Measurements from ENCODE around the gene PIEZO2.

The PIEZO2 gene

DNA sequence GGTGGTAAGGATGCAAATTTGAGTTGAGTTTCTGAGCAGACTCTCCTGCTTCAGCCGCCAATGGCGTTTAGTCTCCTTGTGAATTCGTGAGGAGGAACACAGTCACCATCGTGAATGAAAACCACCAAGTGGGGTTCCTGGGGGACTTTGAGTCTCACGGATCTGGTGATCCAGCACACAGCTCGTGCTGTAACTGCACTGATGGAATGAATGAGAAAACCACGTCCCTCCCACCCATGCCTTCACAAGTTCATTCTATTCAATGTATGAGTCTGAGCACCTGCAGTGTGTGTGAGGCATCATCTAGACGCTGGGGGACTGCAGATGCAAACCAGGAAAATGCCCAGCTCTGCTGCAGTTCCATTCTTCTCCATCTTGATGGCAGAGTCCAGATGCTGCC, 127.9 kb downstream of the PIEZO2 start:
- no peak for DNase-seq

DNA sequence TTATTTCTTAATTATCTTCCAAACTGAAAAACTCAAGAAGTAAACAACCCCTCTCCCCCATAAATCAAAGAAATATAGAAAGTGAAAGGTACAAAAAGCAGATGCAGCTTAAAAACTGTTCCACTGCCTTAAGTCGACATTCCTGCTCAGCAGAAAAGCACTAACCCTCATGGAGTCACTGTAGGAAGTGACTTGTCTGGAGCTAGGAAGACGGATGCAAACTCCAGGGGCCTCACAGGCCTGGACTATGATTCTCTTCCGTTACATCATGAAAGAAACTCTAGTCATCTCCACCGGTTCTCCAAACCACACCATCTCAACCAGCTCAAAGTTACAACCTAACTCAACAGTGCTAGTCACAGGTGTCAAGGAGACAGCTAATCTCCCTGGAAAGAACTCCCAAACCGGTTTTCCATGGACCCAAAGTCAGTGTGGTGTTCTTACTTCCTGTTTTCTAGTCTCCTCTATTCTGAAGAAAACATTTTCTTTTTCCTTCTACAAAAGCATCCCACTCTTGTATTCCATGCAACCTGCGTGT, 128.4 kb downstream of the PIEZO2 start:
- no peak for DNase-seq

DNA sequence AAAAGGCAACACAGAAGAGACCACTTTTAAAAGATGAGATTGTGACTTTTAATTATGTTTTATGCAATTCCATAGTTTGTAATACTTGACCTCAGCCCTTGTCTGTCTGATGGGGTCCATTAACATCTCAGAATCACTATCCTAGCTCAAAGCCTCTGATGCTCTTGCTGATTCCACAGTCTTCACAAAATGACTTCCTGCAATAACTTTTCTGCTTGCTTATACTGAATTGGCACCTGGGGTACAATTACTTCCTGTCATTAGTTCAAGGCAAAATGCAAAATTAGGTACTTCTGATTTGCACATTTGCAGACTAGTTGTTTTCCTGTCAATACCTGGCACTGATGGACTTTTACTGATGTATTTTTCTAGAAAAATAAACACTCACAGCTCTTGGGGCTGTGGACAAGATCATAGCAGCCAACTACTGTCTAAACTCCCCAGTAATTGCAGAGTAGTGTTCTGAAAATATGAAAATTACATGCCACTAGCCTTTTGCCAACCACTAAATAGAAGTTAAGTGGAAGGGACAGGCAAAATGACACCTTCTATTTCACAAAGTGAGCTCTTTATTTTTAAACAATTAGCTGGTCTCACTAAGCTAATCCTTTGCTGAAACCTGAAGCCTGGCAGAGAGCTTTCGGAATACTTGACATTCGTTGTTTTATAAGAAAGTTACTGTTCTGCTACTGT, 129.1 kb downstream of the PIEZO2 start:
- no peak for DNase-seq

DNA sequence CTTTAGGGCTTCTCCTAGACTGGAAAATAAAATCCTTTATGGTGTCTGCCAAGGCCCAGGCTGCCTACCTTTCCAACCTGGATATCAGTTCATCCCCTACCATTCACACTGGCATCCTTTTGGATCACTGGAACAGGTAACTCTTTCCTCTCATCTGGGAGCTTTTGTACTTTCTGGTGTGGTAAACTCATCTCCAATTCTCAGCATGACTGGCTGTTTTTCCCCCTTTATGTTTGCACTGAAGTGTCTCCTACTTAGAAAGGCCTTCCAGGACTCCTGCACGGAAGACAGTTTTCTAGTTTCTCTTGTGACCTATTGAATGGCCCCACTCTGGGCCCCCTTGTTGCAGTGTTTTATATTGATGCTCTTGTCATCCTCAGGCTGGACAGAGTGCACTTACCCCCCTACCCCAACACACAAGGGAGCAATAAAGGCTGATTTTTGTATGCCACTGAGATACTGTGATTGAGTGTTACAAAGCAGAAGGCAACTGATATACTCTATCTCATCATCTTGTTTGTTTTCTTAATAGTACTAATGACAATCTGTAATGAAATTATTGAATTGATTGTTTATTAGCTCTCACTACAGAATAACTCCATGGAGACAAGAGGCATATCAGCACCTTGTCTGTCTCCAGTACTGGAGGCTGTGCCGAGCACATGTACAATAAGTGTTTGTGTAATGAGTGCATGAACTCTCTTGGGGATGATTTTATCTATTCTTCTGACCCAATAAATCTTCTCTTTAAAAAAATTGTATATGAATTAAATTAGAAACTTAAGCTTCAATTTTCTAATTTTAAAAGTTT, 129.9 kb downstream of the PIEZO2 start:
- DNase-seq: no peak

DNA sequence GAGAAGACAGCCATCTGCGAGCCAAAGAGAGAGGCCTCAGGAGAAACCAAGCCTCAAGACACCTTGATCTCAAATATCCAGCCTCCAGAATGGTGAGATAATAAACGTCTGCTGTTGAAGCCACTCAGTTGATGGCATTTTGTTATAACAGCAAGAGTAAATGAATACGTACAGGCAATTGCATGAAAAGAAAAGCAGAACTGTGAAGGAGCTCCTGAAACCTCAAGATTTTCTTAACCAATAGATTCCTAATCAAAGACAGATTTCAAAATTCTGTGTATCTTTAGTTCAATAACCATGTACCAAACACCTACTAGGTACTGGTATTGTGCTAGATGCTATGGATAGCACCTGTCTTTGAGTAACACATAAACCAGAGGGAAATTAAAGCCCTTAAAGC, 139.5 kb downstream of the PIEZO2 start:
- no peak for DNase-seq

DNA sequence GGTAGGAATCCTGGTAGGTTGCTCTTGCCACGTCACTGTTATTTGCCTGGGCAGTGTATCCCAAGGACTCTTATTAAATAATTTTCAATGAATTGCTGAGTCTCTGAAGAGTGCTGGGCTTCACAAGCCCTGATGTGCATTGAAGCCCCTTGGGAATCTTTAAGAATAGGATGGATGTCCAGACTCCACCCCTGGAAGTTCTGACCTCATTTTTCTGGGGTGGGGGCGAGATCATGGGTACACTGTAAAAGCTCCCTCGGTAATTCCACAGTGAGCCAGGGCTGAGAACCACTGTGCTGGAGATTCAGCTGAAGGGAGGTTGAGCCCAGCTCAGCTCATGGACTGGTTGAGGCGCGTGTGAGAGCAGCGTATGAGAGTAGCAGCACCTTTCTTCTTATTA, 140.2 kb downstream of the PIEZO2 start:
- no peak for DNase-seq

DNA sequence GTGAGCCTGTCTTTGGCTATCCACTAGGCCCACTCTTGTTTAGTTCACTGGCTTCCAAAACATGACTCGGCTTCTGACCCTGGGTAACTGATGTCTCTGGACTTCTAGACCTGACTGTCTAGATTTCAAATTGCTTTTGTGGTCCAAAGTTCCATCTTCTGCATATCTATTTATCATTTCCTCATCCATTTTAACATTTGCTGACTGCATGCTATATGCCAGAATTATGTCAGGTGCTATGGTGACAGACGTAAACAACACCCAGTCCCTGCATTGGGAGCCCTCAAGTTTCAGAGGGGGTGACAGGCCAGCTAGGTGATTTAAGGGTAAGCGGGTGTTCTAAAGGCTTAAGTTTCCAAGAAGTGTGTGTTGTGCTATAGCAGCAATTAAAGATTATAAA, 140.9 kb downstream of the PIEZO2 start:
- DNase-seq: no peak

DNA sequence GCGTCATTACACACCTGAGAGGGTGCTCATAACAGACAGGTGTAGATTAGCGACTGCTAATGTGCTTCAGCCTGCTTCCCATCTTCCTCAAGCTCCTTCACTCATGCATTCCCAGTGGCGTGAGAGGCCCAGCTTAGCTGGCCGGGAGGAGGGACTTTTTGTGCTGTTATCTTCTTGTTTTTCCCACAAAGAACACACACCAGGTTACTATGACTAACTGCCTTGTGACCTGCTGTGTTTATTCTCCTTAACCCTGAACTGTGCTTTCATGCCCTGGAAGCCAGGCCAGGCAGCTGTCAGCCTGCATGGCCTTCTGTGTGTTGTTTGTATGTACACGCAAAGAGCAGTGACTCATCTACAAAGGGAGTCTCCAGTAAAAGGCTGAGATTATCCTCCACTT, 143.8 kb downstream of the PIEZO2 start:
- no peak for DNase-seq

DNA sequence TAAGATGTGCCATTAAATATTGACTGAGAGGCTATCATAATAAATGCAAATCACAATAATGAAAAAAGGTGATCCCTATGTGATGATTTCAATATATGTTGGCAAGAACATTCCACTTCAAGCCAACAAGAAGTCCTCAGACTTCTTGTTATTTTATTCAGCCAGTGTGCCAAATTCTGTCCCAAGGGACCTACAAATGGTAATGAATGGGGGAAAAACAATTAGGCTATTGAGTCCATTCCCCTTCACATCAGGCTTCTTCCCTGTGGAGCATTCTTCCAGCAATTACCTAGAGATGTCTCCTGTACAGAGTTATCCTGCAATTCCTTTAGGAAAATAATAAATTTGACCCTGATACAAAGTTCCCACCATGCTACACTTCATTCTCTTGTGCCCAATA, 144.4 kb downstream of the PIEZO2 start:
- no peak for DNase-seq

DNA sequence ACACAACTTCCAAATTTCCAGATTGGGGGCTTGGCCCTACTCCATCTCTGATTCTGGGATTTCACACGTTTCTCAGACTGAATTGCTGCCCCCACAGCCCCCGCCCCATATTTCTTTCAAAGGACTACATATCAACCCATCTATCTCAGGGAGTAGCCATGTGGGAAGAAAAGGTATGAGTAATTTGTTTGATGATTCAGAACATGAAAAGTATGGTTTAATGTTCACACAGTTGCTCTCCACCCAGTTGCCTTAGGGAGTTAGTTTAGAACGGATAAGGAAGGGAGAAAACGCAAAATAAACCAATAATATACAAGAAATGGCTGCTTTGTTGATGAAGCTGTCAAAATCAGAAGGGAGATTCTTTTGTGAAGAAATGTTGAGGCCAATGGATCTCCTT, 145.1 kb downstream of the PIEZO2 start:
- no peak for DNase-seq

DNA sequence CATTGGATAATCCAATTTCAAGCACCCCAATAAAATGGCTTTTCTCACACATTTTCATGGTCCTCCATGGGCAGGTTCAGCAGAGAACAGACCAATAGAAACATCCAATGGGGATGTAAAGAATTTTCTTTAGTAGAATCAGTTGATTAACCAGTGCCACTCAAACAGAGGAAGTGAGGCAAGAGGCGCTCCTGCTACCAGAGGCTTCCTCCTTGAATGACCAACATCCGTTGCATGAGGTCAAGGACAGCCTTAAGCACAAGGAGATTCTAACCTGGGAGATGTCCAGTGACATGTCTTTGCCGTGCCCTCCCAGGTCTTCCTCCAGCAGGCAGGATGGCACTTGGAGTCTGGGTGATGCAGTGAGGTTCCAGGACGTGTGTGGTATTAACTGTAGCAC, 146.6 kb downstream of the PIEZO2 start:
- DNase-seq: no peak

DNA sequence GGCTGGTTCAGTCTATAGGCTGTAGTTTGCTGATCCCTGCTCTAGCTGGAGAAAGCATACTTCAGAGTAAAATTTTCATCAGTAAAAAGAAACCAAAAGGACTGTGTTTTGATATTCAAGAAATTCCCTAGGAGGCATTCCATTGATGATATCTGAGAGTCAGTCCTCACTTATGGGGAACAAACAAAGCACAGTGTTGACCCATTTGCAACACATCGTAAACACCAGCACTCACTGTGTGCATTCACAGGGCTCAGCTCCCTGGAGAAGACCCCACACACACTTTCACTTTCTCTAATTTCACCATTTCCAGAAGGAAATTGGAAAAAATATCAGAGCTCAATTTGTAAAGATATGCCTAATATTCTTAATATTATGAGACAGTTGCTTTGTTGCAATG, 147.1 kb downstream of the PIEZO2 start:
- no peak for DNase-seq

DNA sequence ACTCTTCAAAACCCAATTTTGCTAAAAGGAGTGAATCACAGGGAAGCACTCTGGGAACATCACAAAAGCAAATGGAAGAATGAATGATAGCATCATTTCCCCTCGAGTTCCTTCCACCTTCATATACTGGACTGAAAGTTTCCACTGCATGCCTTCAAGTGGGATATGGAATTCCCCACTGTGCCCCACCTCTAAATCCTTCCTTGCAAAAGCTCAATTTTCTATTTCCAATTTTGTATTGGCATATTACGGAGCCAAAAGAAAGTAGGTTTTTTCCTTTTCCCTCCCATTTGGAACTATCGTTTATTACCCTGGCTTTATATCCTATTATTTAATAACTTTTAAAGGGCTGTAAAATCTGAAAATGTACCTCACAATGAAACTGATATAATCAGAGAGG, 149.3 kb downstream of the PIEZO2 start:
- DNase-seq: no peak

DNA sequence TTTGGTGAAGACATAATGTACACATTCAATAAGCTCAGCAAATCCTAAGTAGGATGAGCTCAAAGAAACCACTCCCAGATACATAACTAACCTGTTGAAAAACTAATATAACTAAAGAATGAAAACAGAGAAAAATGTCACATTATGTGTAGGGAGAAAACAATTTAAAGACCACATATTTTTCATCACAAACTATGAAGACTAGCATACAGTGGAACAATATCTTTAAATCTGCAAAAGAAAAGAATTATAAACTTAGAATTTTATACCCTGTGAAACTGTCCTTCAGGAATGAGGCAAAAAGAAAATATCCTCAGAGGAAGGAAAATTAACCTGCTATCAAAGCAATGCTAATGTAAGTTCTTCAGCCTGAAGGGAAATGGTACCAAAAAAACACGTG, 151.5 kb downstream of the PIEZO2 start:
- no peak for DNase-seq

DNA sequence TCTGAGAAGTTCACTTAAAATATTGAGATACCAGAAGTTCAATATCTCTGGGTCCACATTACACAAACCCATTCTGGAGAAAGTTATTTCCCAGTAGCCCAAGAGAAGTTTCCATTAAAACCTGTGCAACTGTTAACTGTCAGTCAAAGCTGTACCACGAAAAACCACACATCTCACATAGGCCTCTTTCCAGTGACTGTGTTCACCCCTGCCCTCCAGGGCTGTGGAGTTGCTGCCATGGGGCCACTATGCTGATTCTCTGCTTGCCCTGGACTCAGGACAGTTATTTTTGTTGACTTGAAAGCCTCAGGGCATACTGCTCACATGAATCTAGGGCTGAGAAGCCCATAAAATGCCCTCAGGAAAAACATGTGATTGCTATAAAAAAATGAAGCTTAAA, 153.8 kb downstream of the PIEZO2 start:
- DNase-seq: no peak

DNA sequence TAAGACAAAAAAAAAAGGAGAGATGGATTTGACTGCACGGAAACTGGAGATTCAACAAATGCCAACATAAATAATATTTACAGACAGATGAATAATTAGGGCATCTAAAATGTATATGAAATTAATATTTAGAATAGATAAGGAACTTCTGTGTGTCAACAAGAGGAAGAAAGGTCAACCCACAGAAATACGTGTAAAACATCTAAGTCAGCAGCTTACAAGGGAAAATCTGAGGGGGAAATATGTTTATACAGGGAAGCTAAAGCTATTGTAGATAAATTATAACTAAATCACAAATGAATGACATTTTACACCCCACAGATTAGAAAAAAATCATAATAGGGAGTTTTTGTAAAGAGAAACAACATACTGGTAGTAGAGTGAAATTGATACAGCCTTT, 159.9 kb downstream of the PIEZO2 start:
- DNase-seq: no peak

DNA sequence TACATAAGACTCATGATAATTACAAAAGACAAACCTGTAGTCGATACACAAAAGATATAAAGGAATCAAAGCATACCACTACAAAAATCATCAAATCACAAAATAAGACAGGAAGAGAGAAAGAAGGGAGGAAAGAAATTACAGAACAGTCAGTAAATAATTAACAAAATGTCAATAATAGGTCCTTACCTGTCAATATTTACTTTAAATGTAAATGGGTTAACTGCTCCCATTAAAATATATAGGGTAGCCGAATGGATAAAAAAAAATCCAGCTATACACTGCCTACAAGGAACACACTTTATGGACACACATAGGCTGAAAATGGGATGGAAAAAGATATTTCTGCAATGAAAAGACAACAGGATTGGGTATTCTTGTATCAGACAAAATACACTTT, 163.7 kb downstream of the PIEZO2 start:
- DNase-seq: no peak

DNA sequence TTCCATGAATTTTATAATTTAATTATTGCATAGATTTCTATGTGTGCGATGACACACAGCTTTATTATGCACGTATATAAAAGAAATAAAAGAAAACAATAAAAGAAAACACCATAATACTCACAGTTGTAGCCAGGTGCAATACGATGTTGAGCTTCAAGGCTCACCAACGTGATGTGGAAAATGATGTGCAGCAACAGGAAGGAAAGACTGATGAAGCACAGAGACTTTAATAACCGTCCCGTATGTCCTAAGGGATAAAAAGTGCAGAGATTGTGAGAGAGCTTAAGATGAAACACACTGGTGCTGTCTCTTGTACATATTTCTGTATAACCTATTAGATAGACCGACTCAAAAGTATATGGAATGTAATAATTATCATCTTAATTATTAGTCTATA, 170.0 kb downstream of the PIEZO2 start:
- no peak for DNase-seq

DNA sequence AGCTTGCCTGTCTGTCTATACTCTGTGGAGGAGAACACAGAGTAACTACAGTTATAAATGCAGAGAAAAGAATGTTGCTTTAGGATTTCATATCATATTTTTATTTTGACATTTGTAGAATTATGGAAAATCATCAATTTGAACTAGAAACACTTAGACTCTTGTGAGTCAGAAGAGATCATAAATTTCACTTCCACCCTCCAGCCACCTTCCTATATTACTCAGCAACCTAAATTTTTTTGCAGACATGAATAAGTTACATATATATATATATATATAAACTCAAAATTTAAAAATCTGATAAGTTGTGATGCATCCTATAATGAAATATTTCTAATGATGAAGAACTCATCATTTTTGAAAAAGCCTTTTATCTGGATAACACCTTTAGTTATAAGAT, 172.3 kb downstream of the PIEZO2 start:
- DNase-seq: no peak

DNA sequence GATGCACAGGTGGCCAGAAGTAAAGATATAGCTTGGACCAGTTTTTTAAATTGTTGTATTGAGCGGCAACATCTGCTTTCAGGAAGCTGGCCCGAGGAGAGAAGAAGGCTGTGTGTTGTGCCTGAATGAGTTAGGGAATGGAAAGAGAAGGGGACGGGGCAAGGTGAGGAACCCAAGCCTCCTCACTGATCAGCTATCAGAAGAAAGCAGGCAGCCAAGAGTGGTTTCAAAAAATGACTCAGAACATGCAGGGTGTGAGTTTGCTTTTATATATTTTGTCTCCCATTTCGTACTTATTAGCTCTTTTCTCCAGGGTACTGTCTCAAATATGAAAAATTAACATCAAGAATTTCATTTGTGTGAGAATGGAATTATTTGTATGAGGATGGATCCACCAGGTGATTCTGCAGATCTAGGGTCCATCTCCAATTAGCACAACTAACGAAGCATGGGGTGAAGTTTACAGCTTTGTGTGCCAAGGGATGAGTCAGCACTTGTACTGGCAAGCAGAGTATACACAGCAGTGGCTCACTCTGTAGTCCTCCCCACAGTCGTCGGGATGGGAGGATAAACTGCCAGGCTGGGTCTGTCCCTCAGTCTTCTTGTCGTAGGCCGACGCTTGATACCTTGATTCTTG, 175.7 kb downstream of the PIEZO2 start:
- no peak for DNase-seq

DNA sequence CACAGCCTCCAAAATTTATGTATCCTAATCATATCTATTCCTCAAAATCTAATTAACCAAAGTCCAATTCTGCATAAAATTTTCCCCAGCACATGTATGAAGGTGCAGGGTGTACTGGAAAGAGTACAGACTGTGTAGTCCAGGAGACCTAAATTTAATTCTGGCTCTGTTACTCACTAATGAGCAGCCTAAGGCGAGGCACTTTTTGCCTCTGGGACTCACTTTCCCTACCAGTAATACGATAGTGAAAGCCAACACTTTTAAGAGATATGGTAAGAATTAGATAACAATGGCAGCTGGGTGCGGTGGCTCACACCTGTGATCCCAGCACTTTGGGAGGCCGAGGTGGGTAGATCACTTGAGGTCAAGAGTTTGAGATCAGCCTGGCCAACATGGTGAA, 177.7 kb downstream of the PIEZO2 start:
- DNase-seq: no peak

DNA sequence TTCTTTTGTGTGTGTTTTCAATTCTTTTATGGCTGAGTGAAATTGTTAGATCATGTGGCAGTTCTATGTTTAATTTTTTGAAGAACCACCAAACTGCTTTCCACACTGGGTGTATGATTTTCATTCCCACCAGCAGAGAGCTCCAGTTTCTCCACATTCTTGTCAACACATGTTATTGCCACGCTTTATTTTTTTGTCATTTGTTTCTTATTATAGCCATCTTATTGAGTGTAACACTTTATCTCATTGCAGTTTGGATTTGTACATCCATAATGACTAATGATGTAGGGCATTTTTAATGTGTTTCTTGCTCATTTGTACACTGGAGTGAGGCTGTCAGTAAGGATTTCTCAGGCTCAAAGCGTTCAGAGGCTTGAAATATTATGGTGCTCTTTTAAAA, 184.2 kb downstream of the PIEZO2 start:
- no peak for DNase-seq

DNA sequence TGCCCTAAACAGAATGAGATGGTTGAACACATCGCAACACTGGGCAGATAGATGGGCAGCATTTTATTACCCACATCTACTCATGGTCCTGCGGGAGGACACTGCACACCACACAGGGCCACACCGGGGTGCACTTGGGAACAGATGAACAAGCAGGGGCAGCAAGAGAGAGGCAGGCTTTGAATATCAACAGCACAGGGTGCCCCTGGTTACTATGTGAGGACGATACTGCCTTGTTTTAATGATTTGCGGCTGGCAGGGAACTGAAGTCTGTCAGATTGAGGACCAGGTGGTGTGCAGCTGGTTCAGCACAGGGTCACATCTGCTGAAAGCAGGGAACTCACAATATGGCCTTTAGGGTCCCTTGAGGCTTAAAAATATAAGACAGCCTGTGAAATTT, 195.7 kb downstream of the PIEZO2 start:
- no peak for DNase-seq

All from activated CD4-positive, alpha-beta T cell treated with anti-CD3 and anti-CD28 coated beads for 1 hour (primary cell).